Activated CD4-positive, alpha-beta memory T cell treated with anti-CD3 and anti-CD28 coated beads for 36 hours (primary cell): ENCODE data around the gene RFX4. TPM values are rescaled to one million over a fixed set of nuclear protein-coding genes. Genes with fewer than 3 reads are reported as not detected.
"Not testable (repeated sequence)": the region's sequence is repeated elsewhere in the genome, so short reads cannot be mapped to it uniquely, and the experiment has no call there.

Experiments used
- CTCF ChIA-PET: fragments of 350-600 bp; sonication (Branson Sonifier 250); formaldehyde crosslinking; loops from one replicate; lab custom pipeline; 2021; ENCODE audit warnings: antibody characterized with exemption, inconsistent platforms; lab: Charles Lee
- POLR2A ChIA-PET: fragments of 350-600 bp; sonication (Branson Sonifier 250); formaldehyde crosslinking; loops from one replicate; lab custom pipeline; 2021; ENCODE audit warnings: antibody characterized with exemption; lab: Charles Lee
- DNase-seq: peaks from one replicate; pipeline ENCODE4 v3.0.0-alpha.2; 2020
- H3K27ac Mint-ChIP-seq: one replicate; pipeline ENCODE4 v1.8.0; 2021; ENCODE audit warnings: mixed read lengths
- H3K27me3 Mint-ChIP-seq: one replicate; pipeline ENCODE4 v1.8.0; 2021; ENCODE audit warnings: mixed read lengths
- H3K36me3 Mint-ChIP-seq: one replicate; pipeline ENCODE4 v1.8.0; 2021; ENCODE audit warnings: mixed read lengths
- H3K4me1 Mint-ChIP-seq: one replicate; pipeline ENCODE4 v1.8.0; 2021; ENCODE audit warnings: low read depth, mixed read lengths
- H3K4me3 Mint-ChIP-seq: one replicate; pipeline ENCODE4 v1.8.0; 2021; ENCODE audit warnings: mild to moderate bottlenecking, mixed read lengths
- H3K9me3 Mint-ChIP-seq: one replicate; pipeline ENCODE4 v1.8.0; 2021; ENCODE audit warnings: mixed read lengths
- intact Hi-C: fragments of 100-400 bp; cut with micrococcal nuclease; formaldehyde crosslinking; loops from one replicate; pipeline ENCODE4 v1.15.1; 2023
- total RNA-seq, 2 experiments: library from RNA; stranded (reverse); gene quantifications; one replicate each; pipeline ENCODE4 v1.2.3, GENCODE V29; 2021

Gene RFX4
- total RNA-seq, 2 experiments from 2014 or later, result not detected

DNA sequence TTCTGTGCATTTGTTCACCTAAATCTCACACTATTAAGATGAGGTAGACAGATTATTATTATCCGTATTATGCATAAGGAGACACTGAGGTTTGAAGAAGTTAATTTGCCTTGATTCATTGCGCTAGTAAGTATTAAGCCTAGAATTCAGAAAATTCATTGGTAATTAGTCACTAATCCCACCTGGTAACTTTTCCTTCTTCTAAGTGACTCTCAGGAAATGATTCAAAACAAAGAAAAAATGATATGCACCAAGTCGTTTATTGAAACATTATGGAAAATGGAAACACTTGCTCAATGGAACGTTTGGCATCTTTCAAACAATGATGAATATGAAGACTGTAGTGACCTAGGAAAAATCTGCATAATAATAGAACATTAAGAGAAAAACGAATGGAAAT lies 15.2 kb downstream of the RFX4 start:
- ChIA-PET CTCF (no interaction called here), POLR2A (no interaction called here)
- peaks cover 8% of the 10 kb centered on the region for H3K4me1 Mint-ChIP-seq
- H3K27ac Mint-ChIP-seq, result no peak overlapping the region
- no peak overlapping the region for H3K4me3 Mint-ChIP-seq
- DNase-seq, result no peak
- peaks cover 30% of the 10 kb centered on the region for H3K27me3 Mint-ChIP-seq
- intact Hi-C loops, result no loop called here
- no peaks in the 10 kb centered on the region for H3K36me3 Mint-ChIP-seq
- no peaks in the 10 kb centered on the region for H3K9me3 Mint-ChIP-seq

DNA sequence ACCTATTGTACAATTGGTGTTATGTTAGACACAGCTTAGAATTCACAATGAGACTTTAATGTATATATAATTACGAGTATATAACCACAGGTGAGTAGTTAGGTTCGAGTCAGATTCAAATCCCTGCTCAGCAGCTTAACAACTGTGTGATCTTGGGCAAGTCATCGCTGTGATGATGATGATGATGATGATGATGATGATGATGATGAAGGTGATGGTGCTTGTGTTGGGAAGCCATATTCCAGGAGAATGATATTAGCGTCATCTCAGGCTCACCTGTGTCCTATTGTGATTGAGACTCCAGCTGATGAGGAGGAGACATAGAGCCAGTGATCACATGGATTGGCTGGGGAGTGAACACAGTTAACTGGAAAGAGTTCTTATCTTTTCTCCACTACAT lies 16.5 kb downstream of the RFX4 start:
- Mint-ChIP-seq H3K4me3 (no peak overlapping the region), H3K27me3 (peaks cover 21% of the 10 kb centered on the region), H3K9me3 (no peaks in the 10 kb centered on the region), H3K36me3 (no peaks in the 10 kb centered on the region), H3K27ac (no peak overlapping the region), H3K4me1 (peaks cover 4% of the 10 kb centered on the region)
- intact Hi-C loops, result no loop called here
- ChIA-PET POLR2A (no interaction called here), CTCF (interaction anchor here (0.6 kb wide), 1 partner anchor 75 kb away, joined by 3 read pairs; no protein-coding TSS in a partner anchor)
- no peak for DNase-seq

DNA sequence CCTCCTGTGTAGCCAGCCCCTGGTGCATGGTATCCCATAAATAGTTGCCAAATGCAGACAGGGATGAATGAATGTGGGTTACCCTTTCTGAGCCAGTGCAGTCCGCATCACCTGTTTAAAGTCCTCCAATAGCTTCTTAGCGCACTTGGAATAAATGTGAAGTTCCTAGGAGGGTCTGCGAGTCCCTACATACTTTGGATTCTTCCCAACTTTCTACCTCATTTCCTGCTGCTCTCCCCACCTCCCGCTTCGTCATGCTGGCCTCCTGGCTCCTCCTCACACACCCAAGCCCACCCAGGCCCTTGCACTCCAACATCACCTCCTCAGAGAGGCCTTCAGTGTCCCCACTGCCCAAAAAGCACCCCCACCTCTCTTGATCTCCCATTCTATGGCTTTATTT lies 17.7 kb downstream of the RFX4 start:
- no peak for DNase-seq
- no peaks in the 10 kb centered on the region for H3K4me1 Mint-ChIP-seq
- ChIA-PET POLR2A (no interaction called here), CTCF (no interaction called here)
- H3K9me3 Mint-ChIP-seq, result no peaks in the 10 kb centered on the region
- H3K36me3 Mint-ChIP-seq, result no peaks in the 10 kb centered on the region
- intact Hi-C loops, result no loop called here
- no peak overlapping the region for H3K27ac Mint-ChIP-seq
- H3K27me3 Mint-ChIP-seq, result peaks cover 10% of the 10 kb centered on the region
- H3K4me3 Mint-ChIP-seq, result no peak overlapping the region

DNA sequence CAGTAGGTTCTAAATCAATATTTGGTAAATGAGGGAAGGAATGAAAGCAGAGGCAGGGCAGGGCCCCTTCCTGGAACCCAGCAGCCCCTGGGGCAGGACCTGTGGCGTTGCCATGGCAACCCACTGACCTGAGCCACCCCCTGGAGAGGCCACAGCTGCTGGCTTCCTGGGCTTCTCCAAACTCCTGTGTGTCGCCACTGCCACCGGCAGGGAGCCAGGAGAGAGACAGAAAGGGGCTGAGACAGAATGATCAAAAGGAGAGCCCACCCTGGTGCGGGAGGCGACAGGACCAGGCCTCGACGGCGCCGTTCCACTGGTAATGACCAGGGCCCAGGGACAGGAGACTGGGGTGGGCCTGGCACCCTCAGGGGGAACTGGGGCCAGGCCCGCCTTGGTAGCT lies 18.2 kb downstream of the RFX4 start:
- POLR2A ChIA-PET, result no interaction called here

DNA sequence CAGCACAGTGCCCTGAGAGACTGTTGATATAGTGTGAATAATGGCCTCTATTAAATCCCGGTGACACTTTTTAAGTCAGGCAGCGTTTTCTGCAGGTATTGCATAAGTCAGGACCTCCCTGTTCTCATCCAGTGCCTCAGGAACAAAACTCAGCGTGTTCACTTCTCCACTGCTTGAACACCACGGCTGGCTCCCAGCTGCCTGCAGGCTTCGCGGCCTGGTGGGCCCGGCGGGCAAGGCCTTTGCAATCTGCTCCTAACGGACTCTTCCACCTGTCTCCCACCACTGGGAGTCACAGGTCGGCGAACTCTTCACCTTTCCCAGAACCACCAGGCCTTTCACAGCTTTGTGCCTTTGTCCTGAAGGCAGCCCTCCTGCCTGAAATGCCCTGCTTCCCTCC lies 18.7 kb downstream of the RFX4 start:
- ChIA-PET POLR2A (no interaction called here), CTCF (no interaction called here)
- Mint-ChIP-seq H3K9me3 (no peaks in the 10 kb centered on the region), H3K27ac (no peak overlapping the region), H3K4me1 (no peaks in the 10 kb centered on the region), H3K36me3 (no peaks in the 10 kb centered on the region), H3K27me3 (peaks cover 7% of the 10 kb centered on the region), H3K4me3 (no peak overlapping the region)
- no peak for DNase-seq
- intact Hi-C loops, result no loop called here

More for the DNA sequence above, 18.2 kb downstream of the RFX4 start:
- no peaks in the 10 kb centered on the region for H3K4me1 Mint-ChIP-seq
- no peak overlapping the region for H3K27ac Mint-ChIP-seq
- no peak for DNase-seq
- no peak overlapping the region for H3K4me3 Mint-ChIP-seq
- no peaks in the 10 kb centered on the region for H3K9me3 Mint-ChIP-seq
- CTCF ChIA-PET, result no interaction called here
- H3K27me3 Mint-ChIP-seq, result peaks cover 9% of the 10 kb centered on the region
- H3K36me3 Mint-ChIP-seq, result no peaks in the 10 kb centered on the region
- intact Hi-C loops, result no loop called here

DNA sequence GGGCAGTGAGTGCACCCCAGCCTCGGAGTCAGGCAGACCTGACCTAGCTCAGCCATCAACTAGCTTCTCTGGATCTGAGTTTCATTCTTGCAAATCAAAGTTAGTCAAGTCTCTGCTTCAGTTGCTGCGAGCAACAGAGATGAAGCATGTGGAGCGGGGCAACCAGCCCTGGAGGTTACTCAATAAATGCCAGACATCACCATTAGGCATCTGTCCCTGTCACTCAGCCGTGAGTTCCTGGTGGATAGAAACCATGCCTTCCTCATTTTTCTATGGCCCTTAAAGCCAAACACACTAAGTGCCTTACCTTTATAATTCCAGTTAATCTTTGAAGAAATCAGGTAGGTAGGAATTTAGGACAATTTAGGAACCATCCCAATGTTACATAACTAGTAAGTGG lies 19.3 kb downstream of the RFX4 start:
- POLR2A ChIA-PET, result no interaction called here
- Mint-ChIP-seq H3K36me3 (no peaks in the 10 kb centered on the region), H3K4me3 (no peak overlapping the region), H3K4me1 (no peaks in the 10 kb centered on the region), H3K27ac (no peak overlapping the region), H3K9me3 (no peaks in the 10 kb centered on the region), H3K27me3 (peaks cover 7% of the 10 kb centered on the region)
- DNase-seq, result no peak
- intact Hi-C loops, result no loop called here
- CTCF ChIA-PET, result interaction anchor here (0.7 kb wide), 1 partner anchor 150 kb away, joined by 3 read pairs; no protein-coding TSS in a partner anchor

DNA sequence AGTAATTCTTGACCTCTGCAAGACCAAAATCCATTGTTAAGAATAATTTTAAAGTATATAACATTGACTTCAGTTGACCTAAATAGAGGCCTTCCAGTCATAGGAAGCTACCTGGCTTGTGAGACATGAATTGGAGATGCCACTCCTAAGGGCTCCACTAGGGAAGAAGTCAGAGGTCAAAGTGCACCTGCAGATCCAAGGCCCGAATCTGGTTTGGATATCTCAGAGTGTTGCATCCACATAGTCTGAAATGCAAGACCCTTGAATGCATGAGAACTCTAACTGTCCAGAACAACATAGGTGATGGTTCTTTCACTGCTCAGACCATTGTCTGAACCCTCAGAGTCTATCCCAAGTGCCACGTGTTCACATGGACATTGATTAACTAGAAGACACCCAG lies 22.4 kb downstream of the RFX4 start:
- Mint-ChIP-seq H3K36me3 (peaks cover under 1% of the 10 kb centered on the region), H3K9me3 (peaks cover under 1% of the 10 kb centered on the region), H3K27me3 (peaks cover 15% of the 10 kb centered on the region), H3K27ac (no peak overlapping the region), H3K4me1 (no peaks in the 10 kb centered on the region), H3K4me3 (no peak overlapping the region)
- POLR2A ChIA-PET, result no interaction called here
- DNase-seq, result no peak
- CTCF ChIA-PET, result interaction anchor here (0.7 kb wide), 1 partner anchor 1161 kb away, joined by 3 read pairs; no protein-coding TSS in a partner anchor
- intact Hi-C loops, result no loop called here

DNA sequence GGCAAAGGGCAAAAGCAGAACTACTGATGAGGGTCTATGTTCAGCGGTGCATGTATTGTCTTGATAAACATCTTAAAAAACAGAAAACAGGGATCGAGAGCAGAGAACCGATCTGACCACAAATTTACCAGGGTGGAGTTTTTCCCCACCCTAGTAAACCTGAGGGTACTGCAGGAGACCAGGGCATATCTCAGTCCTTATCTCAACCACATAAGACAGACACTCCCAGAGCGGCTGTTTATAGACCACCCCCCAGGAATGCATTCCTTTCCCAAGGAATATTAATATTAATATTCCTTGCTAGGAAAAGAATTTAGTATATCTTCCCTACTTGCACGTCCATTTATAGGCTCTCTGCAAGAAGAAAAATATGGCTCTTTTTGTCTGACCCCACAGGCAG lies 37.8 kb downstream of the RFX4 start:
- intact Hi-C loops, H3K4me3 Mint-ChIP-seq, CTCF ChIA-PET, POLR2A ChIA-PET, H3K27ac Mint-ChIP-seq, H3K4me1 Mint-ChIP-seq, DNase-seq: not testable (repeated sequence)
- Mint-ChIP-seq H3K36me3 (peaks cover 12% of the 10 kb centered on the region), H3K9me3 (peaks cover 22% of the 10 kb centered on the region), H3K27me3 (peaks cover 18% of the 10 kb centered on the region)

DNA sequence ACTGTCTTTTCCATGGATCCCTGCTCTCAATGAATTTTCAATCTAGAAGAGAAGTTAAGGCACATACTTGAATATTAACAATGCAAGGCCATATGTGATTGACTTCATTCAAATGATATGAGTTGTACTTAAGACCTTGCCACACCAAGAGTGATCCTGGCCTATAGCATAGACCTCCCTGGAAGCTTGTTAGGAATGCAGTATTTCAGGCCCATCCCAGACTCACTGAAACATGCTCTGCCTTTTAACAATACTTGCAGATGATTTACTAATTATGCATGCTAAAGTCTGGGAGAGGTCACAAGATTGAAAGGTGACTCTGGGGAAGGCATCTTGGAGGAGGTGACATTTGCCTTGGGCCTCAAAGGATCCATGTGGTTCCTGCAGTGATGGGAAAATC lies 43.2 kb downstream of the RFX4 start:
- H3K27me3 Mint-ChIP-seq, result peaks cover 4% of the 10 kb centered on the region
- DNase-seq, result no peak
- no peak overlapping the region for H3K4me3 Mint-ChIP-seq
- intact Hi-C loops, result no loop called here
- no peak overlapping the region for H3K27ac Mint-ChIP-seq
- ChIA-PET CTCF (no interaction called here), POLR2A (no interaction called here)
- peaks cover 6% of the 10 kb centered on the region for H3K9me3 Mint-ChIP-seq
- H3K4me1 Mint-ChIP-seq, result no peaks in the 10 kb centered on the region
- H3K36me3 Mint-ChIP-seq, result no peaks in the 10 kb centered on the region

DNA sequence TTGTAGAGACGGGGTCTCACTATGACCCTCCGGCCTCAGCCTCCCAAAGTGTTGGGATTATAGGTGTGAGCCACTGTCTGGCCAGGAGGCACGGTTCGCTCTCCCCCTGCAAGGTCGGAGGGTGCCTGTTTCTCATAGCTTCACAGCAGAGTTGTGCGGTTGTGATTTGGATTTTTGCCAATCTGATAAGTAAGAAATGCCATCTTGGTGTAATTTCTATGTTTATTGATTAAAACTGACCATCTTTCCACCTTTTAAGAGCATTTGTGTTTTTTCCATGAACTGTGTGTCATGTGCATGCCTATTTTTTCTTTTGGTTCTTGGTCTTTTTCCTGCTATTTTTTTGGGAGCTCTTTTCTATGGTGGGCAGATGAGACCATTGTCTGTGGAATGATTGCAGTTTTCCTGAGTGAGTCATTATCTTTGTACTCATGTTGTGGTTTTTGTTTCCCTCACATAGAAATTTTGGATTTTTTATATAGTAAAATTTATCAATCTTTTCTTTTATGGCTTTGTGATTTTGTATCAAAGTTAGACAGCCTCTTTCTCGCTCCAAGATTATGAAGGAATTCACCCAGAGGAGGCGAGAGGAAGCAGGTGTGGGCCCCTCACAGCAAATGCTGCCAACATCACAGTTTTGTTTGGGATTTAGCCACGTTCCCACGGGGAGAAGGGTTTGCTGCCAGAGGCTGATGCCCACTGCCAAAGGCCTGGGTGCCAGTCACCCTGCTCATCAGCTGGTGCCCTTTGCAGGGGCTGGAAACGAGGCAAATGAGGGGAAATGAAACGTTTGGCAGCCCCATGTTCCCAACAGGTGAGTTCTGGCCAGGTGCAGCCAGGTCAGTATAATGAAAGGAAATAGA lies 47.2 kb downstream of the RFX4 start:
- no peak for DNase-seq
- Mint-ChIP-seq H3K9me3 (no peaks in the 10 kb centered on the region), H3K27me3 (peaks cover 1% of the 10 kb centered on the region), H3K4me1 (no peaks in the 10 kb centered on the region), H3K27ac (no peak overlapping the region), H3K4me3 (no peak overlapping the region), H3K36me3 (no peaks in the 10 kb centered on the region)
- intact Hi-C loops, result no loop called here
- ChIA-PET CTCF (no interaction called here), POLR2A (no interaction called here)

DNA sequence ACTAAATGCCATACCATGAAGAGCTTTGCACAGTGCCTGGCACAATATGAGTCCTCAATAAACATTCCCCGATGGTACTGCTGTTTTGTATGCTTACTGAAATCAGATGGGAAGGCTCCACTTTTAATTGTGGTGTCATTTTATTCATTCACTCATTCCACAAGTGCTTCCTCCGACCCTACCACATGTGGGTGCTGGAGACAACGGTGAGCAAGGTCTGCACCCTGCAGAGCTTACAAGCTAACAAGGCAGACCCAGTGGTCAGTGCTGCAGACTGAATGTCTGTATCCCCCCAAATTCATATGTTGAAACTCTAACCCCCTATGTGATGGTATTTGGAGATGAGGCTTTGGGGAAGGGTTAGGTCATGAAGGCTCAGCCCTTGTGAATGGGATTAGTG lies 48.3 kb downstream of the RFX4 start:
- Mint-ChIP-seq H3K4me3 (no peak overlapping the region), H3K27ac (no peak overlapping the region), H3K9me3 (no peaks in the 10 kb centered on the region), H3K27me3 (no peaks in the 10 kb centered on the region), H3K36me3 (no peaks in the 10 kb centered on the region), H3K4me1 (no peaks in the 10 kb centered on the region)
- no peak for DNase-seq
- ChIA-PET CTCF (no interaction called here), POLR2A (no interaction called here)
- intact Hi-C loops, result no loop called here

DNA sequence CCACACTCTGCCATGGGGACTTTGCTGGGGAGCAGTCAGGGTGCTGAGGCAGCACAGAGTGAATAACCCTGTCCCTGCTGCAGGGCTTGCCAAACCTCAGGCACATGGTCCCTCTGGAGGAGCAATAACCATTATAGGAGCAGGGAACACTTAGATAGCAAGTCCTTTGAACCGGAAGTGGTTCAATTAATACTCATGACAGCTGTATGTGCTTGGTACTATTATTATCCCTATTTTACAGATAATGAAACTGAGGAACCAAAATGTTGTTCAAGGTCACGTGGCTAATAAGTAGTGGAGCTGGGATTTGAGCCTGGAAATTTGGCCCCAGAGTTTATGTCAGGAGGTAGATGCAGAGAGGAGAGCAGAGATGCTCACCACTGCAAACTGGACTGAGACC lies 49.0 kb downstream of the RFX4 start:
- Mint-ChIP-seq H3K27ac (no peak overlapping the region), H3K4me3 (no peak overlapping the region), H3K9me3 (no peaks in the 10 kb centered on the region), H3K27me3 (no peaks in the 10 kb centered on the region), H3K4me1 (no peaks in the 10 kb centered on the region), H3K36me3 (no peaks in the 10 kb centered on the region)
- intact Hi-C loops, result no loop called here
- ChIA-PET POLR2A (no interaction called here), CTCF (no interaction called here)
- DNase-seq, result no peak
